ENCODE measurements around the gene INSR. TPM values are rescaled to one million over a fixed set of nuclear protein-coding genes. Genes with fewer than 3 reads are reported as not detected.

The INSR gene
- total and polyA plus RNA-seq, 2 experiments from 2014 or later: 6.2 to 11.7 TPM

- WGBS, 2 experiments (ENCODE audit: low coverage in 1 of 2, low lambda C conversion rate in 2 of 2, missing lambda C conversion rate in 2 of 2): 79 to 80% methylated on average over 13 to 14 of the region's 15 CpGs
- Histone ChIP-seq H3K9me2 (ENCODE audit: insufficient read depth) (no peaks in the 10 kb centered on the region), H3K27ac (no peak overlapping the region), H3K36me3 (ENCODE audit: low read depth) (no peaks in the 10 kb centered on the region), H3K4me1 (ENCODE audit: insufficient read depth) (no peaks in the 10 kb centered on the region), H3K79me2 (ENCODE audit: insufficient read depth) (no peaks in the 10 kb centered on the region), H3K9me3 (ENCODE audit: low read depth) (no peaks in the 10 kb centered on the region), H4K20me1 (ENCODE audit: insufficient read depth) (no peaks in the 10 kb centered on the region), H3K27me3 (replicated peaks; ENCODE audit: insufficient read depth) (no peaks in the 10 kb centered on the region), H2AFZ (no peak overlapping the region), H3K4me3 (no peak overlapping the region), H3F3A (ENCODE audit: insufficient read depth) (no peaks in the 10 kb centered on the region), H3K9ac (no peak overlapping the region), H3K4me2 (ENCODE audit: unreplicated experiment) (no peak overlapping the region)
- no peak for DNase-seq
- TF ChIP-seq EZH2phosphoT487 (IDR thresholded peaks at IDR 0.05; ENCODE audit: insufficient read depth, low read depth): no peak
- TF ChIP-seq EZH2 (IDR thresholded peaks at IDR 0.05; ENCODE audit: insufficient read depth, poor library complexity, severe bottlenecking): no peak
- in situ Hi-C loops (cut with MboI): no loop called here
Measured at GRCh38 chr19:7216373-7216902, 77.8 kb downstream of the INSR start.

GRCh38 chr19:7215176-7215575, 79.0 kb downstream of the INSR start:
- no peaks in the 10 kb centered on the region for H3K4me1 ChIP-seq (ENCODE audit: insufficient read depth)
- no peak overlapping the region for H3K4me2 ChIP-seq (ENCODE audit: unreplicated experiment)
- H3K79me2 ChIP-seq (ENCODE audit: insufficient read depth): no peaks in the 10 kb centered on the region
- no peaks in the 10 kb centered on the region for H3K9me3 ChIP-seq (ENCODE audit: low read depth)
- H3K27ac ChIP-seq: no peak overlapping the region
- H2AFZ ChIP-seq: no peak overlapping the region
- in situ Hi-C loops (cut with MboI): no loop called here
- TF ChIP-seq EZH2 (IDR thresholded peaks at IDR 0.05; ENCODE audit: insufficient read depth, poor library complexity, severe bottlenecking) (no peak), EZH2phosphoT487 (IDR thresholded peaks at IDR 0.05; ENCODE audit: insufficient read depth, low read depth) (no peak)
- H3K4me3 ChIP-seq: no peak overlapping the region
- H3K9me2 ChIP-seq (ENCODE audit: insufficient read depth): no peaks in the 10 kb centered on the region
- no peaks in the 10 kb centered on the region for H3K36me3 ChIP-seq (ENCODE audit: low read depth)
- no peak overlapping the region for H3K9ac ChIP-seq
- H3F3A ChIP-seq (ENCODE audit: insufficient read depth): no peaks in the 10 kb centered on the region
- H3K27me3 ChIP-seq (replicated peaks; ENCODE audit: insufficient read depth): no peaks in the 10 kb centered on the region
- H4K20me1 ChIP-seq (ENCODE audit: insufficient read depth): no peaks in the 10 kb centered on the region
- no peak for DNase-seq
- WGBS, 2 experiments (ENCODE audit: low coverage in 1 of 2, low lambda C conversion rate in 2 of 2, missing lambda C conversion rate in 2 of 2): 74% methylated on average over 7 of the region's 7 CpGs

GRCh38 chr19:7214324-7215089, 79.7 kb downstream of the INSR start:
- Histone ChIP-seq H3K4me3 (no peak overlapping the region), H3K4me1 (ENCODE audit: insufficient read depth) (no peaks in the 10 kb centered on the region), H3K9ac (no peak overlapping the region), H3F3A (ENCODE audit: insufficient read depth) (no peaks in the 10 kb centered on the region), H3K27me3 (replicated peaks; ENCODE audit: insufficient read depth) (no peaks in the 10 kb centered on the region), H2AFZ (no peak overlapping the region), H3K9me2 (ENCODE audit: insufficient read depth) (no peaks in the 10 kb centered on the region), H4K20me1 (ENCODE audit: insufficient read depth) (no peaks in the 10 kb centered on the region), H3K4me2 (ENCODE audit: unreplicated experiment) (no peak overlapping the region), H3K79me2 (ENCODE audit: insufficient read depth) (no peaks in the 10 kb centered on the region), H3K36me3 (ENCODE audit: low read depth) (no peaks in the 10 kb centered on the region), H3K9me3 (ENCODE audit: low read depth) (no peaks in the 10 kb centered on the region), H3K27ac (no peak overlapping the region)
- TF ChIP-seq EZH2 (IDR thresholded peaks at IDR 0.05; ENCODE audit: insufficient read depth, poor library complexity, severe bottlenecking) (no peak), EZH2phosphoT487 (IDR thresholded peaks at IDR 0.05; ENCODE audit: insufficient read depth, low read depth) (no peak)
- in situ Hi-C loops (cut with MboI): no loop called here
- no peak for DNase-seq
- 74 to 78% methylated on average over 10 of the region's 10 CpGs for WGBS, 2 experiments (ENCODE audit: low coverage in 1 of 2, low lambda C conversion rate in 2 of 2, missing lambda C conversion rate in 2 of 2)

GRCh38 chr19:7213628-7214323, 80.4 kb downstream of the INSR start:
- H3K4me2 ChIP-seq (ENCODE audit: unreplicated experiment): no peak overlapping the region
- H3F3A ChIP-seq (ENCODE audit: insufficient read depth): no peaks in the 10 kb centered on the region
- no peak overlapping the region for H3K4me3 ChIP-seq
- TF ChIP-seq EZH2phosphoT487 (IDR thresholded peaks at IDR 0.05; ENCODE audit: insufficient read depth, low read depth) (no peak), EZH2 (IDR thresholded peaks at IDR 0.05; ENCODE audit: insufficient read depth, poor library complexity, severe bottlenecking) (no peak)
- H3K27ac ChIP-seq: no peak overlapping the region
- 83% methylated on average over 14 of the region's 14 CpGs for WGBS, 2 experiments (ENCODE audit: low coverage in 1 of 2, low lambda C conversion rate in 2 of 2, missing lambda C conversion rate in 2 of 2)
- in situ Hi-C loops (cut with MboI): no loop called here
- H3K9me2 ChIP-seq (ENCODE audit: insufficient read depth): no peaks in the 10 kb centered on the region
- H4K20me1 ChIP-seq (ENCODE audit: insufficient read depth): no peaks in the 10 kb centered on the region
- H3K9ac ChIP-seq: no peak overlapping the region
- no peaks in the 10 kb centered on the region for H3K4me1 ChIP-seq (ENCODE audit: insufficient read depth)
- no peaks in the 10 kb centered on the region for H3K36me3 ChIP-seq (ENCODE audit: low read depth)
- no peaks in the 10 kb centered on the region for H3K9me3 ChIP-seq (ENCODE audit: low read depth)
- no peaks in the 10 kb centered on the region for H3K79me2 ChIP-seq (ENCODE audit: insufficient read depth)
- no peak overlapping the region for H2AFZ ChIP-seq
- no peak for DNase-seq
- H3K27me3 ChIP-seq (replicated peaks; ENCODE audit: insufficient read depth): no peaks in the 10 kb centered on the region
